CD14-positive monocyte (primary cell): ENCODE data around the gene FANCC. TPM values are rescaled to one million over a fixed set of nuclear protein-coding genes. Genes with fewer than 3 reads are reported as not detected.

Source experiments
- DNase-seq, 3 donors: peaks; one replicate each; pipeline ENCODE4 v3.0.0-alpha.2; 2011 to 2022
- H2AFZ ChIP-seq: 2 replicates; pipeline ENCODE4 v1.6.0; 2012; ENCODE audit warnings: mild to moderate bottlenecking, low read depth, low read length, inconsistent platforms; ENCODE audit not compliant: insufficient read depth, poor library complexity, severe bottlenecking
- H3K27ac ChIP-seq, 2 donors: 1 replicate in 1 of 2; 2 replicates in 1 of 2; pipeline ENCODE4 v1.5.1; 2012 to 2013; ENCODE audit warnings: low read length in 2 of 2, control low read depth in 1 of 2, inconsistent platforms in 1 of 2, low read depth in 1 of 2, mild to moderate bottlenecking in 1 of 2
- H3K27me3 ChIP-seq, 2 donors: one replicate each; pipeline versions ENCODE4 v1.6.0 to v1.6.1; 2011 to 2013; ENCODE audit warnings: low read length in 2 of 2; ENCODE audit not compliant: control insufficient read depth in 2 of 2, insufficient read depth in 2 of 2
- H3K36me3 ChIP-seq, 2 donors: replicated peaks in 1 of 2; 1 replicate in 1 of 2; 2 replicates in 1 of 2; pipeline versions ENCODE4 v1.5.1 to v1.6.1; 2012 to 2013; ENCODE audit warnings: low read length in 2 of 2, control low read depth in 1 of 2, inconsistent platforms in 1 of 2, mild to moderate bottlenecking in 1 of 2; ENCODE audit not compliant: insufficient read depth in 2 of 2, control insufficient read depth in 1 of 2
- H3K4me1 ChIP-seq, 2 donors: 1 replicate in 1 of 2; 2 replicates in 1 of 2; pipeline versions ENCODE4 v1.5.1 to v1.6.1; 2012 to 2013; ENCODE audit warnings: low read length in 2 of 2, control low read depth in 1 of 2, inconsistent platforms in 1 of 2, mild to moderate bottlenecking in 1 of 2, moderate library complexity in 1 of 2; ENCODE audit not compliant: insufficient read depth in 2 of 2, control insufficient read depth in 1 of 2
- H3K4me2 ChIP-seq: replicated peaks from 2 replicates; pipeline ENCODE3; 2012; ENCODE audit warnings: low read length, moderate library complexity, mild to moderate bottlenecking; ENCODE audit not compliant: poor library complexity, severe bottlenecking; ENCODE audit errors: extremely low read depth
- H3K4me3 ChIP-seq, 3 experiments: fragments of 200-600 bp in 1 of 3; sonication (generic) in 1 of 3; replicated peaks in 1 of 3; 1 replicate in 2 of 3; 2 replicates in 1 of 3; pipeline ENCODE4 v1.5.1; 2011 to 2013; ENCODE audit warnings: low read length in 3 of 3, mild to moderate bottlenecking in 3 of 3, control low read depth in 2 of 3, low read depth in 2 of 3, inconsistent platforms in 1 of 3, moderate library complexity in 1 of 3
- H3K79me2 ChIP-seq: 2 replicates; pipeline ENCODE4 v1.6.0; 2012; ENCODE audit warnings: mild to moderate bottlenecking, control low read depth, inconsistent platforms, low read length, moderate library complexity; ENCODE audit not compliant: insufficient read depth
- H3K9ac ChIP-seq: 2 replicates; pipeline ENCODE4 v1.6.0; 2017; ENCODE audit warnings: low read length, mild to moderate bottlenecking; ENCODE audit not compliant: insufficient read depth, poor library complexity, severe bottlenecking
- H3K9me3 ChIP-seq, 2 donors: replicated peaks in 1 of 2; 1 replicate in 1 of 2; 2 replicates in 1 of 2; pipeline versions ENCODE4 v1.5.1 to v1.6.1; 2012 to 2013; ENCODE audit warnings: low read length in 2 of 2, control low read depth in 1 of 2; ENCODE audit not compliant: control insufficient read depth in 1 of 2, insufficient read depth in 1 of 2
- H4K20me1 ChIP-seq: 2 replicates; pipeline ENCODE4 v1.6.0; 2012; ENCODE audit warnings: mild to moderate bottlenecking, low read length, control low read depth, moderate library complexity; ENCODE audit not compliant: insufficient read depth
- H3K27ac Mint-ChIP-seq, 7 donors: one replicate each; pipeline ENCODE4 v1.8.0; 2020; ENCODE audit warnings: mild to moderate bottlenecking in 7 of 7, mixed read lengths in 7 of 7, moderate library complexity in 6 of 7, inconsistent platforms in 2 of 7
- H3K27me3 Mint-ChIP-seq, 3 donors: one replicate each; pipeline ENCODE4 v1.8.0; 2021 to 2022; ENCODE audit warnings: low read depth in 3 of 3, mild to moderate bottlenecking in 3 of 3, mixed read lengths in 3 of 3, moderate library complexity in 3 of 3, inconsistent platforms in 1 of 3
- H3K36me3 Mint-ChIP-seq, 2 donors: one replicate each; pipeline ENCODE4 v1.8.0; 2020; ENCODE audit warnings: mixed read lengths in 2 of 2, inconsistent platforms in 1 of 2, mild to moderate bottlenecking in 1 of 2
- H3K4me1 Mint-ChIP-seq: one replicate; pipeline ENCODE4 v1.8.0; 2020; ENCODE audit warnings: mild to moderate bottlenecking, mixed read lengths
- H3K4me3 Mint-ChIP-seq, 2 donors: one replicate each; pipeline ENCODE4 v1.8.0; 2020; ENCODE audit warnings: mild to moderate bottlenecking in 2 of 2, mixed read lengths in 2 of 2, moderate library complexity in 1 of 2
- H3K9me3 Mint-ChIP-seq, 7 donors: one replicate each; pipeline ENCODE4 v1.8.0; 2020 to 2022; ENCODE audit warnings: mixed read lengths in 7 of 7, mild to moderate bottlenecking in 6 of 7, moderate library complexity in 6 of 7, inconsistent platforms in 2 of 7
- WGBS: methylation state at CpG from one replicate; pipeline ENCODE4 v1.1.5; 2013; ENCODE audit warnings: missing lambda C conversion rate; ENCODE audit not compliant: insufficient coverage; 5-methylcytosine and 5-hydroxymethylcytosine counted together
- intact Hi-C, 2 donors: fragments of 100-400 bp; cut with micrococcal nuclease; formaldehyde crosslinking; loops; one replicate each; pipeline versions ENCODE4 v1.15.0 to v1.15.1; 2023
- polyA plus RNA-seq, 3 donors: library from polyadenylated mRNA; depleted of rRNA in 1 of 3; unstranded in 2 of 3; stranded (reverse) in 1 of 3; fragments of 300-500 nt in 2 of 3; fragments of >200 nt in 1 of 3; fragmentation: Illumina TruSeq in 2 of 3; gene quantifications; 1 replicate in 2 of 3; 2 replicates in 1 of 3; pipeline ENCODE4 v1.2.3, GENCODE V29; 2012 to 2021
- TF ChIP-seq, protein P1 (sequence below): fragments of 200-600 bp; IDR thresholded peaks from one replicate; pipeline ENCODE4 v1.8.0; 2022; ENCODE audit warnings: antibody characterized with exemption, mild to moderate bottlenecking

The FANCC gene
- polyA plus RNA-seq, 3 donors = 1.2 to 2.2 (median 1.5) TPM

DNA sequence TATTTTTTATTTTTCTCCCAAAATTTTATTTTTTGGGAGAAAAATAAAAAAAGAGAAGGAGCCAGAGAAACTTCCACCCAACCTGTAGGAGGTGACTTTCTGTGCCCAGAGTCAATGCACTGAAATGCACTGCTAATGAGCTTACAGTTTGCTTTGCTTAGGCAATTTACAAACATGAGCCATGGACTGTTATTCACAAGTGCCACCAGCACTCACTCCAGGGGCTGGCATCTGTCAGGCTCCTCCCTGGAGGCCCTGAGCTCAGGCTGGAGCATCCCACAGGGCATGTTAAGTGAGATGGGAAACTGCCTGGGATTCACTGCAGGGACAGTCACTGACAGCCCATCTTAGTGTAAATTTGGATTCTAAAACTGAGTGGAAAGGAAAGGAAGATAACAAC is 74.9 kb downstream of the FANCC start:
- Histone ChIP-seq H3K27me3 (no peaks in the 10 kb centered on the region), H3K4me1 (no peaks in the 10 kb centered on the region), H3K4me3 (no peak overlapping the region), H3K9me3 (no peaks in the 10 kb centered on the region), H3K4me2 (no peak overlapping the region), H3K79me2 (no peaks in the 10 kb centered on the region), H3K36me3 (peaks cover 0 to 8% of the 10 kb centered on the region in 2 donors), H3K9ac (no peak overlapping the region), H2AFZ (no peak overlapping the region), H3K27ac (no peak overlapping the region), H4K20me1 (no peaks in the 10 kb centered on the region)
- H3K36me3 Mint-ChIP-seq = peaks cover 27 to 28% of the 10 kb centered on the region in 2 donors
- DNase-seq = no peak
- H3K27ac Mint-ChIP-seq = no peak overlapping the region
- H3K27me3 Mint-ChIP-seq = peaks cover 0 to 2% (median 0%) of the 10 kb centered on the region in 3 donors
- intact Hi-C loops = no loop called here
- no peak overlapping the region for H3K4me3 Mint-ChIP-seq
- H3K4me1 Mint-ChIP-seq = no peaks in the 10 kb centered on the region
- TF ChIP-seq, protein P1, sequence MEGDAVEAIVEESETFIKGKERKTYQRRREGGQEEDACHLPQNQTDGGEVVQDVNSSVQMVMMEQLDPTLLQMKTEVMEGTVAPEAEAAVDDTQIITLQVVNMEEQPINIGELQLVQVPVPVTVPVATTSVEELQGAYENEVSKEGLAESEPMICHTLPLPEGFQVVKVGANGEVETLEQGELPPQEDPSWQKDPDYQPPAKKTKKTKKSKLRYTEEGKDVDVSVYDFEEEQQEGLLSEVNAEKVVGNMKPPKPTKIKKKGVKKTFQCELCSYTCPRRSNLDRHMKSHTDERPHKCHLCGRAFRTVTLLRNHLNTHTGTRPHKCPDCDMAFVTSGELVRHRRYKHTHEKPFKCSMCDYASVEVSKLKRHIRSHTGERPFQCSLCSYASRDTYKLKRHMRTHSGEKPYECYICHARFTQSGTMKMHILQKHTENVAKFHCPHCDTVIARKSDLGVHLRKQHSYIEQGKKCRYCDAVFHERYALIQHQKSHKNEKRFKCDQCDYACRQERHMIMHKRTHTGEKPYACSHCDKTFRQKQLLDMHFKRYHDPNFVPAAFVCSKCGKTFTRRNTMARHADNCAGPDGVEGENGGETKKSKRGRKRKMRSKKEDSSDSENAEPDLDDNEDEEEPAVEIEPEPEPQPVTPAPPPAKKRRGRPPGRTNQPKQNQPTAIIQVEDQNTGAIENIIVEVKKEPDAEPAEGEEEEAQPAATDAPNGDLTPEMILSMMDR = no peak
- H3K9me3 Mint-ChIP-seq = peaks cover 0 to 3% (median 1%) of the 10 kb centered on the region in 7 donors

DNA sequence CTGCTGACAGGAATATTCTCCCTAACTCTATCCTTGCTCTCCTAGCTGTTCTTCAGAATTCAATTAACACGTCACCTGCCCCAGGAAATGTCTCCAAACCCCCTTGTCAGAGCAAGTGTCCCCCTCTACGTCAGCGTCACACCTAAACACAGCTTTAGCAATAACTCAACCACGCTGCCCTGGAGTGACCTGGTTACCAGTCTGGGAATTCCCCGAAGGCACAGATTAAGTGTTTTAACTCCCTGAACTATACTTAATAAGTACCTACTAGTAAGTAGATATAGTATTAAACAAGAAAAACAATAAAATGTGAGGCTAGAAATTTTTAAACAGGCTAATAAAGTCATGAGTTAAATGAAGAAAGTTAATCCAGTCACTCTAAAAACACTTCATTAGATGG is 78.4 kb downstream of the FANCC start:
- peaks cover 0 to 3% (median 1%) of the 10 kb centered on the region in 7 donors for H3K9me3 Mint-ChIP-seq
- TF ChIP-seq, protein P1 = no peak
- intact Hi-C loops = no loop called here
- 91% methylated on average over 4 of the region's 5 CpGs for WGBS
- no peaks in the 10 kb centered on the region for H3K79me2 ChIP-seq
- no peak overlapping the region for H3K4me3 Mint-ChIP-seq
- H3K27me3 Mint-ChIP-seq = peaks cover 0 to 2% (median 0%) of the 10 kb centered on the region in 3 donors
- no peak overlapping the region for H2AFZ ChIP-seq
- H3K4me3 ChIP-seq = no peak overlapping the region
- H3K9ac ChIP-seq = no peak overlapping the region
- H3K36me3 ChIP-seq = peaks cover 0 to 4% of the 10 kb centered on the region in 2 donors
- no peaks in the 10 kb centered on the region for H4K20me1 ChIP-seq
- no peaks in the 10 kb centered on the region for H3K27me3 ChIP-seq
- peaks cover 13 to 23% of the 10 kb centered on the region in 2 donors for H3K36me3 Mint-ChIP-seq
- H3K27ac ChIP-seq = no peak overlapping the region
- H3K4me1 ChIP-seq = no peaks in the 10 kb centered on the region
- no peaks in the 10 kb centered on the region for H3K4me1 Mint-ChIP-seq
- no peaks in the 10 kb centered on the region for H3K9me3 ChIP-seq
- DNase-seq = no peak
- no peak overlapping the region for H3K27ac Mint-ChIP-seq
- H3K4me2 ChIP-seq = no peak overlapping the region
